ENCODE measurements around the gene SAMD4B. TPM values are rescaled to one million over a fixed set of nuclear protein-coding genes. Genes with fewer than 3 reads are reported as not detected.
A peak's percentile ranks its signal among the peaks of the same experiment; 100 is the strongest.

SAMD4B gene
- total and polyA plus RNA-seq, 8 donors, result 49.9 to 136 (median 66.2) TPM

DNA sequence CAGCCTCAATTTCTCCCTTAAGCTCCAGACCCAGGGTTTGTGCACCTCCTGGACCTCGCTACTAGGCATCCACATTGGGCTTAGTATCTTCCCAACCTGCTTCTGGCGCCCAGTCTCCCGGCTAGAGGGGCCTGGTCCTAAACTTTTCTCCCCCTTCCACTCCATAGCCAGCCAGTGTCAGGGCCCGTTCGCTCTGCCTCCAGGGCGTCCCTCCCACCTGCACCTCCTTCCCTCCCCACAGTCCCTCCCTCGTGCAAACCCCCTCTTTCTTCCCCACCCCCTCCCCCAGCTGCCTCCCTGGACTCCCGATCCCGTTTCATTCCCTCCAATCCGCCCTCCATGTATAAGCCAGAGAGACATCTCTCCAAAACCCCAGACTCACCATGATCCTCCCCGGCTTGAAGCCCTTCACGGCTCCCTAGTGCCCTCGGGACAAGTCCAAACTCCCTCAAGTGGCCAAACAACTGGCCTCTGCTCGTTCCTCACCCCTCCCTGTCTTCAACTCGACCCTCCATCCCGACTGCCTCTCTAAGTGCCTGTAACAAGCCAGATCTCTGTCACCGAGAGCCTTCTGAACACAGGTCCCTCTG is 997 bp upstream of the SAMD4B start:
- H3K4me1 ChIP-seq, result peaks cover 23 to 60% (median 48%) of the 10 kb centered on the region in 4 donors
- peak overlapping the region; percentile 62 to 92 (median 70) for H3K4me3 ChIP-seq
- intact Hi-C loops (cut with DNase I; ENCODE audit: low total_unique reads), result no loop called here
- WGBS, 5 donors, result 2 to 3% (median 2%) methylated on average over 17 of the region's 17 CpGs
- H3K27ac ChIP-seq, result peak overlapping the region; percentile 72 to 90 (median 89)
- H3K27me3 ChIP-seq, result no peaks in the 10 kb centered on the region
- peak; percentile 29 to 69 for DNase-seq
- H3K36me3 ChIP-seq, result peaks cover 0 to 14% (median 3%) of the 10 kb centered on the region in 4 donors
- no peak for TF ChIP-seq POLR2A (IDR thresholded peaks at IDR 0.05)
- TF ChIP-seq, protein P1, sequence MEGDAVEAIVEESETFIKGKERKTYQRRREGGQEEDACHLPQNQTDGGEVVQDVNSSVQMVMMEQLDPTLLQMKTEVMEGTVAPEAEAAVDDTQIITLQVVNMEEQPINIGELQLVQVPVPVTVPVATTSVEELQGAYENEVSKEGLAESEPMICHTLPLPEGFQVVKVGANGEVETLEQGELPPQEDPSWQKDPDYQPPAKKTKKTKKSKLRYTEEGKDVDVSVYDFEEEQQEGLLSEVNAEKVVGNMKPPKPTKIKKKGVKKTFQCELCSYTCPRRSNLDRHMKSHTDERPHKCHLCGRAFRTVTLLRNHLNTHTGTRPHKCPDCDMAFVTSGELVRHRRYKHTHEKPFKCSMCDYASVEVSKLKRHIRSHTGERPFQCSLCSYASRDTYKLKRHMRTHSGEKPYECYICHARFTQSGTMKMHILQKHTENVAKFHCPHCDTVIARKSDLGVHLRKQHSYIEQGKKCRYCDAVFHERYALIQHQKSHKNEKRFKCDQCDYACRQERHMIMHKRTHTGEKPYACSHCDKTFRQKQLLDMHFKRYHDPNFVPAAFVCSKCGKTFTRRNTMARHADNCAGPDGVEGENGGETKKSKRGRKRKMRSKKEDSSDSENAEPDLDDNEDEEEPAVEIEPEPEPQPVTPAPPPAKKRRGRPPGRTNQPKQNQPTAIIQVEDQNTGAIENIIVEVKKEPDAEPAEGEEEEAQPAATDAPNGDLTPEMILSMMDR (IDR thresholded peaks at IDR 0.05), result no peak
- no peak for TF ChIP-seq EP300 (IDR thresholded peaks at IDR 0.05)
- no peak for TF ChIP-seq POLR2AphosphoS5 (IDR thresholded peaks at IDR 0.05)
- no peaks in the 10 kb centered on the region for H3K9me3 ChIP-seq

DNA sequence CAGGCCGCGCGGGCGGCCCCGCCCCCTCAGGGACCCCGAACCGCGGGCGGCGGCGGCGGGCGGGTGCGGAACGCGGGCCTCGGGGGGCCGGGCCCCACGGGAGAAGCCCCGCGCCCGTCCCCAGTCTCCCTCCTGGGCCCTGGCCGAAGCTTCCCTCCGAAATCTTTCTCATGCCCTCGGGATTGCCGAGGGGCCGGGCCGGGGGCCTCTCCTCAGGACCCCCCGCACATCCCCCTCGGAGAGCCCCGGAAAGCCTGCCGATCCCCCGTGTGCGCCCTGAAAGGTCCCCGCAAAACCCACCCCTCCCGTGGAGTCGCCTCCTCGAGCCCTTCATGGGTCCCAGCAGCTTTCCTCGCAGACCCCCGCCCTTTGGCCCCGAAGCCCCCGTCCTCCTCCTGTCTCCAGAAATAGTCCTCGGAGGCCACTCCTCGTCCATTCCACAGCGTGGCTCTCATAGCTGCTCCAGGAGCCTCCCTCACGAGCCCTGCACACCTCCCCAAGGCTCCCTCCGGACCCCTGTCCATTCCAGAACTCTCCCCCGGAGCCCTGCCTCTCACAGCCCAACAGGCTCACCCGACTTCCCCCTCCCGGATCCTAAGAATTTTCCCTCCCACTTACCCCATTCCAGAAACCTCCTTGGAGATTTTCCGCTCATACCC is 555 bp downstream of the SAMD4B start:
- Histone ChIP-seq H3K36me3 (peaks cover 0 to 18% (median 6%) of the 10 kb centered on the region in 4 donors), H3K4me1 (peaks cover 31 to 67% (median 58%) of the 10 kb centered on the region in 4 donors), H3K27me3 (no peaks in the 10 kb centered on the region), H3K9me3 (no peaks in the 10 kb centered on the region), H3K4me3 (peak overlapping the region; percentile 64 to 92 (median 82)), H3K27ac (peak overlapping the region; percentile 75 to 95 (median 91))
- peak in 1 of 2 donors; percentile 68 for DNase-seq
- intact Hi-C loops (cut with DNase I; ENCODE audit: low total_unique reads), result no loop called here
- TF ChIP-seq POLR2AphosphoS5 (IDR thresholded peaks at IDR 0.05), result no peak
- no peak for TF ChIP-seq POLR2A (IDR thresholded peaks at IDR 0.05)
- TF ChIP-seq EP300 (IDR thresholded peaks at IDR 0.05), result no peak
- TF ChIP-seq, protein P1 (IDR thresholded peaks at IDR 0.05), result no peak
- 2 to 3% (median 3%) methylated on average over 13 to 51 of the region's 51 CpGs for WGBS, 5 donors

DNA sequence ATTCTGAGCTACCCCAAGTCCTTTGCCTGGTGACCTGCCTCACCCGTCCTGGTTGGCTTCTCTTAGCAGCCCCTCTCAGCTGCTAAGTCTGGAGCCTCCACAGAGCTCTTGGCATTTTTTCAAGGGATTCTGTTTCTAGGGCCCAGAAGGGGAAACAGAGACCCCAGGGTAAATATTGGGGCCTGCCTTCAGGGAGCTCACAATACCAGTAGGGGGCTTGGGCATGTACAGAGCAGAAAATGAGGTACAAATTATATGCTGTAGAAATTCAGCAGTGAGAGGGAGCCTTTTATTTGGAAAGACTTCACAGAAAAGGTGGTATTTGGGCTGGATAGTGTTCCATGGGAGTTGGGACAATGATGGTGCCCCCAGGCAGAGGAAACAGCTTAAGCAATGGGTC is 3.7 kb downstream of the SAMD4B start:
- WGBS, 5 donors, result 77 to 87% (median 79%) methylated on average over 1 of the region's 1 CpG
- Histone ChIP-seq H3K4me1 (peaks cover 27 to 78% (median 54%) of the 10 kb centered on the region in 4 donors), H3K4me3 (no peak overlapping the region), H3K9me3 (no peaks in the 10 kb centered on the region), H3K36me3 (peaks cover 5 to 48% (median 37%) of the 10 kb centered on the region in 4 donors), H3K27ac (peak overlapping the region in 1 of 5 donors; percentile 95), H3K27me3 (no peaks in the 10 kb centered on the region)
- no peak for DNase-seq
- intact Hi-C loops (cut with DNase I; ENCODE audit: low total_unique reads), result no loop called here
- no peak for TF ChIP-seq POLR2A (IDR thresholded peaks at IDR 0.05)

DNA sequence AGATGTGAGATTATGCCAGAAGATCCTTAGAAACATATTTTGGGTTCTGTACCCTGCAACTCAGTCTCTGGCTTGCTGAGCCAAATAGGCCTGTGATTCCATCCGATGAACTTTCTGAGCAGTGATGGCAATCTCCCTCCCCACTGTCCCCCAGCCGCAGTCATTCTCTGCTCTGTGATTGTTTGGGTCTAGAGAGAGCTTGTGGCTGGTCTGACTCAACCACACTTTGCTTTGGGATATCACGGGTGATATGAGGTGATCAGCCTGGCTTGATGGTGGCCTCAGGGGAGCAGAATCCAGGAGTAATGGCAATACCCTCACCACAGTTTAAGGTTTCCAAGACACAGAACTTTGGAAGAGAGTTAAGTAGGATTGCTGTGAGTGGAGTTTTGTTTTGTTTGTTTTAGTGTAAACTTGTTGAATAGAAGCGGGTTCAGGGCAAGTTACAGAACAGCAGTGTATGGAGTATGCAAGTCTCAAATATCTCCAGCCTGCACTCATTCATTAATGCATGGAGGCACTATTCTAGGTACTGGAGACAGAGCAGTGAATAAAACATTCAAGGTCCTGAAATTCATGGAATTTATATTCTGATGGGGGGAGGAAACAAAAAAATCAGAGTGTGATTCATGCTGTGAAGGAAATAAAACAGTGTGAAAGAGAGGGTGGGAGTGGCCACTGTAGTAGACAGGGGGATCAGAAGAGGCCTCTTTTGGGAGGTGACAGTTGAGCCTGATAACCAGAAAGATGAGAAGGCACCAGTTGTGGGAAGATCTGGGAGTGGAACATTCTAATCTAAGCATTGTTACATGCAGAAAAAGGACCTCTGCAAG is 5.3 kb downstream of the SAMD4B start:
- Histone ChIP-seq H3K4me1 (peaks cover 25 to 85% (median 52%) of the 10 kb centered on the region in 4 donors), H3K9me3 (no peaks in the 10 kb centered on the region), H3K36me3 (peaks cover 13 to 64% (median 52%) of the 10 kb centered on the region in 4 donors), H3K27me3 (no peaks in the 10 kb centered on the region), H3K4me3 (no peak overlapping the region), H3K27ac (peak overlapping the region in 3 of 5 donors; percentile 2 to 7 (median 6))
- intact Hi-C loops (cut with DNase I; ENCODE audit: low total_unique reads), result no loop called here
- no peak for DNase-seq
- no peak for TF ChIP-seq POLR2AphosphoS5 (IDR thresholded peaks at IDR 0.05)
- TF ChIP-seq POLR2A (IDR thresholded peaks at IDR 0.05), result no peak
- TF ChIP-seq, protein P1 (IDR thresholded peaks at IDR 0.05), result no peak
- no peak for TF ChIP-seq EP300 (IDR thresholded peaks at IDR 0.05)
- WGBS, 5 donors, result 74 to 87% (median 83%) methylated on average over 4 of the region's 4 CpGs

Data from stomach (tissue), 9 donors.